Activated naive CD8-positive, alpha-beta T cell treated with anti-CD3 and anti-CD28 coated beads, Interleukin-2, amount 50 U/mL, for 24 hours (primary cell): ENCODE results near the gene ITGA4.

Experiments
- ATAC-seq: fragments of 150-1000 bp; cut with Tn5 transposase; one replicate; pipeline ENCODE4 v1.10.0; 2021
- DNase-seq: peaks from one replicate; pipeline ENCODE4 v3.0.0; 2021
- H3K27ac Mint-ChIP-seq: one replicate; pipeline ENCODE4 v1.8.0; 2021; ENCODE audit warnings: mild to moderate bottlenecking, mixed read lengths
- H3K27me3 Mint-ChIP-seq: one replicate; pipeline ENCODE4 v1.8.0; 2021; ENCODE audit warnings: mixed read lengths
- H3K36me3 Mint-ChIP-seq: one replicate; pipeline ENCODE4 v1.8.0; 2021; ENCODE audit warnings: low read depth, mixed read lengths
- H3K4me1 Mint-ChIP-seq: one replicate; pipeline ENCODE4 v1.8.0; 2021; ENCODE audit warnings: mixed read lengths
- H3K4me3 Mint-ChIP-seq: one replicate; pipeline ENCODE4 v1.8.0; 2021; ENCODE audit warnings: mild to moderate bottlenecking, moderate library complexity, mixed read lengths
- H3K9me3 Mint-ChIP-seq: one replicate; pipeline ENCODE4 v1.8.0; 2021; ENCODE audit warnings: mixed read lengths

ITGA4 gene

DNA sequence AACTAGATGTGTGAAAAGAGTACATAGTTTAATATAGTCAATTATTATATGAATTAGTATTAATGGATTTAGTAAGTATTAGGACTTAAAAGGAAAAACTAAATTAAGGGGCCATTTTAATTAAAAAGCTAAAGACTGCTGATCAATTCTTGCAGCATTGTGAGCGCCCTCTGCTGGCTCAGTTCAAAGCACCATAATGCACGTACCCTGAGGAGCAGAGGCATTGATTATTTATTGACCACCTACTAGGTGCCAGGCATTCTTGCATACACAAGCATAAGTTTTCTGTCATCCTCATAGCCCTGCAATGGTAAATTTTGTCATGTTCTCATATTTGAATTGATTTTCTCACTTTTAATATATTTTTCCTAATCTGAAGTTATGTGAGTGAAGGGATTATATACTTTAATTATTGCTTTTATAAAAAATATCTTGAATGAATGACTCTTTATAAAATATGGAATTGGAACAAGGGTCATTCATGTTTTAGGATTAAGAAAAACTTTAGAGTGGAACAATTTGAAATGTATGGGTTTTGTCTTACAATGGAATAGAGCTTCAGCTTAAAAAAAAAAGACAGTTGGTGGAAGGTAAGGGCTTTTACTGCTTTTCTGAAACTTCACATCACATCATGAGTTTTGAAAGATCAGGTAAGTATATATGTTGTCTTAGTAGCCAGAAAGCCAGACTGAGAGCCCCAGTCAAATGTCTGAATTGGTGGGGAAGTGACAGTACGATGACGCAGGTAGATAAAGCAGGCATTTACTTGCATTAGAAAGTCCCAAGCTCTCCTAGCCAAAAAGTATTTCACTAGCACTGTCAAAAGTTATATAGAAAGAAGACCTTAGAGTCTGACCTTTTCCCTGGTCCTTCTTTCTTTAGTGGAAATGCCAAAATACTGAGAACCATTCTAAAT, 9.7 kb downstream of the ITGA4 start:
- H3K27me3 Mint-ChIP-seq: no peaks in the 10 kb centered on the region
- ATAC-seq (peak; percentile 45), DNase-seq (peak; percentile 86)
- H3K4me3 Mint-ChIP-seq: peak overlapping the region; percentile 40
- H3K36me3 Mint-ChIP-seq: peaks cover 46% of the 10 kb centered on the region
- peaks cover 94% of the 10 kb centered on the region for H3K4me1 Mint-ChIP-seq
- peak overlapping the region; percentile 93 for H3K27ac Mint-ChIP-seq
- H3K9me3 Mint-ChIP-seq: peaks cover 4% of the 10 kb centered on the region

DNA sequence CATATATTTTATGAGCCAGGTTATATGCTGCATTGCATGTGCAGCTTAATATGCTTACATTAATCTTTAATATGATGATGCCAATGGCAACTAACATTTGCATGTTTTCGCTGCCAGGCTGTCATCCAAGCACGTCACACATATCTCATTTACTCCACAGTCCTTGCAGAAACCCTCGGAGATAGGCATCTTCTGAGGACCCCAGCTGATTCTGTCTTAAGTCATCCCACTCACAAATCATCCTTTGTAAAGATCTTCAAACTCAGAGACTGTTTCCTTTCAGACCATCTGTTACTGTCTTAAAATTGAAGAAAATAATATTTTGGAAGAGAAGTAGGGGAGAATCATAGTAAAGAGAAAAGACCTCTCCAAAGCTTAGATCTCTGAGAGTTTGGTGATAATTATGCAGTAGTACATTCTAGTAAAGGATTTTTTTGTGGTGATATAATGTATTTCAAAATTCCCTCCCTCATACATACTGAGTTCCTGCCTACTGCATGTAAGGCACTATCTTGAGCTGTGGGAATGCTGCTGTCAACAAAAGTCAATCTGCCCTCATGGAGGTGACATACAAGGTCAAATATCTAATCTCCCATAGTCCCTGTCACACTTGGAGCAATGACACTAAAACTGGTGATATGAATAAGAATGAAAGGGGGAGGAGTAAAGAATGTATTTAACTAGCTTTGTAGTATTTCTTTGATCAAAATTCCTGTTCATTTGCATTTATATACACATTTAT, 11.0 kb downstream of the ITGA4 start:
- peak overlapping the region; percentile 93 for H3K27ac Mint-ChIP-seq
- peaks cover 4% of the 10 kb centered on the region for H3K9me3 Mint-ChIP-seq
- DNase-seq (no peak), ATAC-seq (peak; percentile 38)
- H3K4me1 Mint-ChIP-seq: peaks cover 93% of the 10 kb centered on the region
- H3K4me3 Mint-ChIP-seq: peak overlapping the region; percentile 47
- no peaks in the 10 kb centered on the region for H3K27me3 Mint-ChIP-seq
- H3K36me3 Mint-ChIP-seq: peaks cover 46% of the 10 kb centered on the region

DNA sequence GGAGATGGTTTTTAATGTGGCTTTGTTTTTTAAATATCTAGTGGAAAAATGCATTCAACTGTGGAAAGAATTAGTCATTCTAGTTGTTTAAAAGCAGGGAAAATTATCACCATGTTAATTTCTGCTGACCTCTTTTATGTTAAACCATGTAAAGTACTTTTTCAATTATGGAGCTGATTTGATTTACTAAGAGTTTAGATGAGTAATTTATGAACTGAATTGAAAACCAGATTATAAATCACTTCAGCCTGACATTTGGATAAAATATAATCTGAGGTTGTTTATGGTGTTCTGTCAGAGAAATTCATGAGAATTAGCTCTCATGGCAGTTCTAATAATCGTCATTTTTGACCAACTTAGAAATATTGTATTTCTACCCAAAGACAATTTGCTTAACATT, 11.6 kb downstream of the ITGA4 start:
- peaks cover 4% of the 10 kb centered on the region for H3K9me3 Mint-ChIP-seq
- H3K36me3 Mint-ChIP-seq: peaks cover 46% of the 10 kb centered on the region
- H3K27ac Mint-ChIP-seq: peak overlapping the region; percentile 93
- peaks cover 93% of the 10 kb centered on the region for H3K4me1 Mint-ChIP-seq
- no peaks in the 10 kb centered on the region for H3K27me3 Mint-ChIP-seq
- peak overlapping the region; percentile 47 for H3K4me3 Mint-ChIP-seq
- ATAC-seq (no peak), DNase-seq (no peak)

DNA sequence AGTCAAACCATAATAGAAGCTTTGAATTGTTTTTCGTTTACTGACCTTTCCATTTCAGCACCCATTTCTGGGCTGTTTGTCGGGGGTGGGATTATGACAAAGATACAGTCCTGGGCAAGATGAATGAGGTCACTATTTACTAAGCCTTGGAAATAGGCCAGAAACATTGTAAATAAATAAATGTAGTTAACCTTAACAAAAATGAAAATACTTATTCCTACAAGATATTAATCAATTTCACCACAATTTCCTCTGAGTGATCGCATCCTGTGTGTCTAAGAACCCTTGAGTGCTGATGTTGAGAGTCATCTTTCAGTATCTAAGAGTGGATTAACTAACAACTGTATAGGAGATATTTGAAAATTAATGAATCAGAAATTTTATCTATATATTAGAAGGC, 14.0 kb downstream of the ITGA4 start:
- H3K36me3 Mint-ChIP-seq: peaks cover 58% of the 10 kb centered on the region

DNA sequence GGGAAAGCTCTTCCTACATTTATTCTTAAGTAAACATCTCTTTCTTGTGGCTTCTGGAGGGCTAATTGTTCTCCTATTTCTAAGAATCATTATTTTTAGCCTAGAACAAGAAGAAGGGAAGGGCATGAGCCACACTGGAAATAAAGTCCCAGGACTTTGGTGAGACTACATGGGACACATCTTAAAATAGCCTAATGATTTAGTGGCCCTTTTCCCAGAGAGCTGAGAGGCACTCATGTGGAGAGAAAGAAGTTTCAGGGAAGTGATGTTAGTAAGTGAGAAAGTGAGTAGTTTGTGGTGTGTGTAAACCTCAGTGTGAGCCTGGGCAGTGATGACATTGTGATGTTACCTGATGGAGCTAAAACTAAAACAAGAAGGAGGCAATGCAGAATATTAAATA, 14.6 kb downstream of the ITGA4 start:
- Mint-ChIP-seq H3K27ac (peak overlapping the region; percentile 75), H3K9me3 (peaks cover 4% of the 10 kb centered on the region), H3K36me3 (peaks cover 63% of the 10 kb centered on the region), H3K27me3 (no peaks in the 10 kb centered on the region), H3K4me3 (peak overlapping the region; percentile 39), H3K4me1 (peaks cover 73% of the 10 kb centered on the region)
- DNase-seq (no peak), ATAC-seq (peak; percentile 68)

More for the DNA sequence above, 14.0 kb downstream of the ITGA4 start:
- H3K4me3 Mint-ChIP-seq: no peak overlapping the region
- peak overlapping the region; percentile 75 for H3K27ac Mint-ChIP-seq
- no peaks in the 10 kb centered on the region for H3K27me3 Mint-ChIP-seq
- H3K9me3 Mint-ChIP-seq: peaks cover 4% of the 10 kb centered on the region
- H3K4me1 Mint-ChIP-seq: peaks cover 79% of the 10 kb centered on the region
- DNase-seq (no peak), ATAC-seq (peak; percentile 5)

- ATAC-seq (no peak), DNase-seq (no peak)
- Mint-ChIP-seq H3K27me3 (no peaks in the 10 kb centered on the region), H3K36me3 (peaks cover 69% of the 10 kb centered on the region), H3K27ac (peak overlapping the region; percentile 57), H3K4me3 (peak overlapping the region; percentile 1), H3K4me1 (peaks cover 61% of the 10 kb centered on the region), H3K9me3 (peaks cover 4% of the 10 kb centered on the region)
Observed at GRCh38 chr2:181472990-181473389, 15.8 kb downstream of the ITGA4 start.

DNA sequence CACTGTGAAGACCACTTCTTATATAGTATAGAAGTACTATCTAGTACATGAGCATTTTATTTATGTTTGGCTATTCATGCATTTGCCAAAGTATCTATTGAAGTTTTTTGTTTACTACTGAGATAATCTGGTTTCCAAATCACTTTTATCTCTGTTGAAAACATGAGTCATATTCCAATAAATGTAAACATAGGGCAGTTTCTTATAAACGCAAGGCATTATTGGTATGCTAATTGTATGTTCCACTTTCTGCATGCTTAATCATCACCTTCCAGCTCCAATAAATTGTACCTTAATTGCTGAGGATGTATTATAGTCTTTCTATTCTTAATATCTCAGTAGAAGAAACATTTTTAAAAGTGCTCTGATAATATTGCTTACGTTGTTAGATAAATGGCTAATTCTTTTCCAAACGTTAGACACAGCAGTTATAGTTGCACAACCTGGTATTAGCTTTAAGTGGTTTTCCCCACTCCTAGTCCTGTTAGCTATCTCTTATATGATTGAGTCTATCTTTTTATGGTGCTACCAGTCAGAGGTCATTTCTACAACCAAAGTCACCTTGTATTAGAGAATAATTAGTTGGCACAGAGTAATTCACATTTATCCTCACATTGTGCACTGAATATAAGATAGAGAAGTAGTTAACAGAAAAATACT, 17.2 kb downstream of the ITGA4 start:
- no peaks in the 10 kb centered on the region for H3K9me3 Mint-ChIP-seq
- H3K4me1 Mint-ChIP-seq: peaks cover 48% of the 10 kb centered on the region
- peaks cover 58% of the 10 kb centered on the region for H3K36me3 Mint-ChIP-seq
- H3K27me3 Mint-ChIP-seq: no peaks in the 10 kb centered on the region
- no peak overlapping the region for H3K27ac Mint-ChIP-seq
- ATAC-seq (no peak), DNase-seq (no peak)
- H3K4me3 Mint-ChIP-seq: no peak overlapping the region

GRCh38 chr2:181483211-181483610, 26.0 kb downstream of the ITGA4 start:
- Mint-ChIP-seq H3K27ac (no peak overlapping the region), H3K4me3 (no peak overlapping the region), H3K36me3 (peaks cover 54% of the 10 kb centered on the region), H3K4me1 (no peaks in the 10 kb centered on the region), H3K27me3 (no peaks in the 10 kb centered on the region), H3K9me3 (no peaks in the 10 kb centered on the region)
- DNase-seq (no peak), ATAC-seq (no peak)

- DNase-seq: no peak
- Mint-ChIP-seq H3K4me1 (no peaks in the 10 kb centered on the region), H3K4me3 (no peak overlapping the region), H3K36me3 (peaks cover 55% of the 10 kb centered on the region), H3K27me3 (no peaks in the 10 kb centered on the region), H3K27ac (no peak overlapping the region), H3K9me3 (no peaks in the 10 kb centered on the region)
- no peak for ATAC-seq
Observed at GRCh38 chr2:181483876-181484275, 26.7 kb downstream of the ITGA4 start.

DNA sequence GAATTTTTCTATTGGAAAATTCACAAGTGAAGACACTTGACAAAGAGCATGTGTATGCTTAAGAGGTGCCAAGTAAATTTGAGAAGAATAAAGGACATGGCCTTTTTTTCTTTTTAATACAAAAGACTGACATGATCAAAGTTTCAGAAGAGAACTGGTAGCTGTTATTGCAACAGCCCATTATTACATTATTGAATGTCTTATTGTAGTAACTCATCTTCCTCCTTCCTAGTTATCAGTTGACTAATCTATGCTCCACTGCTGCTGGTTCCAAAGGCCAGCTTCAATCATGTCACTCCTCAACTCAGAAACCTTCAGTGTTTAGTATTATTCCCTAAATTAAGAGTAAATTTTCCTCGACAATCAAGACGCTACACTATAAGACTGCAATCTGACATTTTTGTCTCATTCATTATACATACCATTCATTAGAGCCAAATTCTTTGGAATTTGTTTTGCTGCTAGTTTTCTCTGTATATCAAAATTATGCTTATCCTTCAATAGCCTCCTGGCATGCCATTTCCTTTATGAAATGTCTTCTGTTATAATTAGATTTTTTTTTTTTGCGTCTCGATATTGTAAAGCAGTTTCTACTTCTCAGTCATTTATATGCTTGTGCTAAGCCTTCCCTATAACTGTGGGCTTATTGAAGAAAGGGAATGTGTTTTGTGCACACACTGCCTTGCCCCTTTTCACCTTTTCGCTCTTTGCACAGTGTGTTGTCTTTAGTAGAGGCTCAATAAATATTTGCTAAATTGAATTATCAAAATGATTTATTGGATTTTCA, 27.9 kb downstream of the ITGA4 start:
- H3K27me3 Mint-ChIP-seq: no peaks in the 10 kb centered on the region
- ATAC-seq (no peak), DNase-seq (no peak)
- H3K9me3 Mint-ChIP-seq: no peaks in the 10 kb centered on the region
- H3K36me3 Mint-ChIP-seq: peaks cover 58% of the 10 kb centered on the region
- H3K4me3 Mint-ChIP-seq: no peak overlapping the region
- no peak overlapping the region for H3K27ac Mint-ChIP-seq
- H3K4me1 Mint-ChIP-seq: no peaks in the 10 kb centered on the region

DNA sequence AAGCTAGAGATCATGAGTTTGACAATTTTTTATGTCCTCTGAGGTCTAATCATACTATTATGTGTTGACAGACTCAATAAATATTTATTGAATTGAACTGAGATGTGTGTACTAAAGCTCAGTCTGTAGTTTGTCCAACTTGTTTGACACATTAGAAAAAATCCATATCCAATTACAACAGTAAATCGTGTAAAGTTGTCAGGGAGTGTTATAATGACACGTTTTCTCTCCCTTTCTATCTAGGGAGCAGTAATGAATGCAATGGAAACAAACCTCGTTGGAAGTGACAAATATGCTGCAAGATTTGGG, 28.4 kb downstream of the ITGA4 start:
- Mint-ChIP-seq H3K9me3 (no peaks in the 10 kb centered on the region), H3K4me3 (no peak overlapping the region), H3K4me1 (no peaks in the 10 kb centered on the region), H3K27ac (no peak overlapping the region), H3K27me3 (no peaks in the 10 kb centered on the region), H3K36me3 (peaks cover 58% of the 10 kb centered on the region)
- DNase-seq (no peak), ATAC-seq (no peak)

GRCh38 chr2:181499231-181499630, 42.0 kb downstream of the ITGA4 start:
- no peaks in the 10 kb centered on the region for H3K27me3 Mint-ChIP-seq
- ATAC-seq (no peak), DNase-seq (no peak)
- H3K36me3 Mint-ChIP-seq: peaks cover 50% of the 10 kb centered on the region
- H3K27ac Mint-ChIP-seq: no peak overlapping the region
- H3K9me3 Mint-ChIP-seq: no peaks in the 10 kb centered on the region
- peaks cover 3% of the 10 kb centered on the region for H3K4me1 Mint-ChIP-seq
- no peak overlapping the region for H3K4me3 Mint-ChIP-seq

DNA sequence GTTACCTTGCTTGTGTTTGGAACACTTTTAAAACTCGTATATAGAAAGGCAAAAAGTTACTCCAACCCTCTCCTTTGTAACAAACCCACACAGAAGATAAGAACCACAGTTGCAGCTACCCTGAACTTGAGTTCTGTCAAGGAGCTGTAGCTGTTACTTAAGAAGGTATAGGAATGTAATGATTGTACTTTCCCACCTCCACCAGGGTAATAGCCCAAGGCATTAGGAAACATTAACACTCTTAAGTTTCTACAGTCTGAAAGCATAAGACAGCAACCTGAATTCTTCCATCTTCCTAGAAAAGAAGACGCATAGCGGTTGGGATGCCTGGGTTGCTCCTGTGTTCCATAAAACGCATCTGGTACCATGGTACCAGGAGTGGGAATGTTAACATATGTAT, 43.0 kb downstream of the ITGA4 start:
- Mint-ChIP-seq H3K4me3 (no peak overlapping the region), H3K9me3 (no peaks in the 10 kb centered on the region), H3K36me3 (peaks cover 46% of the 10 kb centered on the region), H3K4me1 (peaks cover 3% of the 10 kb centered on the region), H3K27ac (no peak overlapping the region), H3K27me3 (no peaks in the 10 kb centered on the region)
- ATAC-seq (no peak), DNase-seq (no peak)

- no peaks in the 10 kb centered on the region for H3K27me3 Mint-ChIP-seq
- H3K27ac Mint-ChIP-seq: no peak overlapping the region
- H3K4me3 Mint-ChIP-seq: no peak overlapping the region
- H3K4me1 Mint-ChIP-seq: peaks cover 37% of the 10 kb centered on the region
- ATAC-seq (no peak), DNase-seq (no peak)
- H3K9me3 Mint-ChIP-seq: no peaks in the 10 kb centered on the region
- peaks cover 72% of the 10 kb centered on the region for H3K36me3 Mint-ChIP-seq
Observed at GRCh38 chr2:181515719-181516118, 58.5 kb downstream of the ITGA4 start.
